ENCODE data around the gene EIF3M.

The EIF3M gene

GRCh38 chr11:32583459-32584271 is at the start of gene EIF3M:
Gene EIF3M (plus strand): TSS chr11:32583831. CDS start chr11:32583888, 57 bp downstream.
- H3K4me3 ChIP-seq (ENCODE audit: low read length) = peak within 1 kb of the TSS; percentile 87
- H3K27me3 ChIP-seq (ENCODE audit: control insufficient read depth, insufficient read depth, low read length) = no peaks in the 10 kb centered on the region
- peak within 1 kb of the TSS; percentile 87 for H3K9ac ChIP-seq (ENCODE audit: low read length)
- no peaks in the 10 kb centered on the region for H3K36me3 ChIP-seq (ENCODE audit: control insufficient read depth, insufficient read depth, low read length)
- no peaks in the 10 kb centered on the region for H3K9me3 ChIP-seq (ENCODE audit: control insufficient read depth, low read length)
- H3K4me1 ChIP-seq (ENCODE audit: control insufficient read depth, insufficient read depth, low read length) = no peaks in the 10 kb centered on the region

- Histone ChIP-seq H3K9me3 (ENCODE audit: control insufficient read depth, low read length) (no peaks in the 10 kb centered on the region), H3K9ac (ENCODE audit: low read length) (no peak overlapping the region), H3K27me3 (ENCODE audit: control insufficient read depth, insufficient read depth, low read length) (no peaks in the 10 kb centered on the region), H3K36me3 (ENCODE audit: control insufficient read depth, insufficient read depth, low read length) (no peaks in the 10 kb centered on the region), H3K4me3 (ENCODE audit: low read length) (no peak overlapping the region), H3K4me1 (ENCODE audit: control insufficient read depth, insufficient read depth, low read length) (no peaks in the 10 kb centered on the region)
These were observed 44.8 kb upstream of the EIF3M start for GRCh38 chr11:32538804-32539203.

DNA sequence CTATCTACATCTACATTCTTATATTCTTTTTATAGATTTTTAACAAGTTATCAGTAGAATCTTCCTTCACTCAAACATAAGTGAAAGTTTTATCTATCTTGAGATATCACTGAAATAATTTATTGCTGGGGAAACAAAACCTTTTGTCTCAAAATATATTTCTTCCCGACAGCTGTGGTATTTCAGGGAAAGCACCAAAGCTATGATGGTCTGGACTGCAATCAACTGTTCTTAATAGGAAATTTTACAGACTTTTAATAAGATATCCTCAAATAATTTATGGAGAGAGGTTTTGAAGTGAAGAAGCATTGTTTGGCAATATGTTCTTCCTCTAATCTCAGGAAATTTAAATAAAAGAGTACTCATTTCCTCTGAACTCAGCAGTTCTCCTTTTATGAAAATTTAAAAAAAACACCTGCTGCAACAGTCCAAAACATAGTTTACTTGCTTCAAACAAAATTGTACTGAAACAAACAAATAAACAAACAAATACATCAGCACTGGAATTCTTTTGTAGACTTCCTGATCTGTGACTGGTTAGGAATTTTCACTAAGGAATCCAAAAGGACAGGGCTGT is 33.9 kb upstream of the EIF3M start:
- no peaks in the 10 kb centered on the region for H3K9me3 ChIP-seq (ENCODE audit: control insufficient read depth, low read length)
- no peaks in the 10 kb centered on the region for H3K27me3 ChIP-seq (ENCODE audit: control insufficient read depth, insufficient read depth, low read length)
- no peak overlapping the region for H3K9ac ChIP-seq (ENCODE audit: low read length)
- no peak overlapping the region for H3K4me3 ChIP-seq (ENCODE audit: low read length)
- no peaks in the 10 kb centered on the region for H3K36me3 ChIP-seq (ENCODE audit: control insufficient read depth, insufficient read depth, low read length)
- no peaks in the 10 kb centered on the region for H3K4me1 ChIP-seq (ENCODE audit: control insufficient read depth, insufficient read depth, low read length)

DNA sequence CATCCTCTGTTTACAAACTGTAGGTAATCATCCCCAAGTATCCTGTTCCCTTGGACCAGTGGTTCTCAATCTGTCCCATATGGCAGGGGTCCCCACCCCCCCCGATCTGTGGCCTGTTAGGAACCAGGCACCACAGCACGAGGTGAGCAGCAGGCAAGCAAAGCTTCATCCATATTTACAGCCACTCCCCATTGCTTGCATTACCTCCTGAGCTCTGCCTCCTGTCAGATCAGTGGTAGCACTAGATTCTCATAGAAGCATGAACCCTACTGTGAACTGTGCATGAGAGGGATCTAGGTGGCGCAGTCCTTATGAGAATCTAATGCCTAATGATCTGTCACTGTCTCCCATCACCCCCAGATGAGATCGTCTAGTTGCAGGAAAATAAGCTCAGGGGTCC is 33.4 kb upstream of the EIF3M start:
- no peaks in the 10 kb centered on the region for H3K9me3 ChIP-seq (ENCODE audit: control insufficient read depth, low read length)
- no peaks in the 10 kb centered on the region for H3K4me1 ChIP-seq (ENCODE audit: control insufficient read depth, insufficient read depth, low read length)
- H3K4me3 ChIP-seq (ENCODE audit: low read length) = no peak overlapping the region
- H3K27me3 ChIP-seq (ENCODE audit: control insufficient read depth, insufficient read depth, low read length) = no peaks in the 10 kb centered on the region
- no peaks in the 10 kb centered on the region for H3K36me3 ChIP-seq (ENCODE audit: control insufficient read depth, insufficient read depth, low read length)
- H3K9ac ChIP-seq (ENCODE audit: low read length) = no peak overlapping the region

DNA sequence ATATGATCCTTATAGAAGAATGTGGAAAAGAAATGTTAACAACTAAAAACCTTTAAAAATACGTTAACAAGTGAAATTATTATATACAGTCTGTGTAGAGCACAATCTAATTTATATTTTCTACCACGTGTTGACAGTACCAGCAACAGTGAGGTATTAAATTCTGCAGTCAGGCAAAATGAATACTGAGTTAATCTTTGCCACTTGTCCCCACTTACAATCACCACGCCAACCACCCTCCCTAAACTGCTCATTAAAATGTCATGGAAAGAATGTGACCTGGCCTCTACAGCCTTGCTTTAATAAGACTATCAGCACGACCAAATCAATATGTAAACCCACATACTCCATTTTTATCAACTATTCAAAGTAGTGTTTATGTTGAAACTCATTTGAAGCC is 28.5 kb upstream of the EIF3M start:
- H3K27me3 ChIP-seq (ENCODE audit: control insufficient read depth, insufficient read depth, low read length) = no peaks in the 10 kb centered on the region
- H3K36me3 ChIP-seq (ENCODE audit: control insufficient read depth, insufficient read depth, low read length) = no peaks in the 10 kb centered on the region
- H3K4me1 ChIP-seq (ENCODE audit: control insufficient read depth, insufficient read depth, low read length) = no peaks in the 10 kb centered on the region
- no peaks in the 10 kb centered on the region for H3K9me3 ChIP-seq (ENCODE audit: control insufficient read depth, low read length)
- H3K9ac ChIP-seq (ENCODE audit: low read length) = no peak overlapping the region
- no peak overlapping the region for H3K4me3 ChIP-seq (ENCODE audit: low read length)

GRCh38 chr11:32555895-32556294 is 27.7 kb upstream of the EIF3M start:
- no peak overlapping the region for H3K9ac ChIP-seq (ENCODE audit: low read length)
- no peak overlapping the region for H3K4me3 ChIP-seq (ENCODE audit: low read length)
- no peaks in the 10 kb centered on the region for H3K36me3 ChIP-seq (ENCODE audit: control insufficient read depth, insufficient read depth, low read length)
- H3K27me3 ChIP-seq (ENCODE audit: control insufficient read depth, insufficient read depth, low read length) = no peaks in the 10 kb centered on the region
- no peaks in the 10 kb centered on the region for H3K4me1 ChIP-seq (ENCODE audit: control insufficient read depth, insufficient read depth, low read length)
- no peaks in the 10 kb centered on the region for H3K9me3 ChIP-seq (ENCODE audit: control insufficient read depth, low read length)

GRCh38 chr11:32561835-32562234 is 21.8 kb upstream of the EIF3M start:
- no peak overlapping the region for H3K9ac ChIP-seq (ENCODE audit: low read length)
- H3K36me3 ChIP-seq (ENCODE audit: control insufficient read depth, insufficient read depth, low read length) = no peaks in the 10 kb centered on the region
- no peak overlapping the region for H3K4me3 ChIP-seq (ENCODE audit: low read length)
- H3K27me3 ChIP-seq (ENCODE audit: control insufficient read depth, insufficient read depth, low read length) = no peaks in the 10 kb centered on the region
- no peaks in the 10 kb centered on the region for H3K9me3 ChIP-seq (ENCODE audit: control insufficient read depth, low read length)
- H3K4me1 ChIP-seq (ENCODE audit: control insufficient read depth, insufficient read depth, low read length) = no peaks in the 10 kb centered on the region

- H3K36me3 ChIP-seq (ENCODE audit: control insufficient read depth, insufficient read depth, low read length) = no peaks in the 10 kb centered on the region
- H3K4me1 ChIP-seq (ENCODE audit: control insufficient read depth, insufficient read depth, low read length) = no peaks in the 10 kb centered on the region
- no peak overlapping the region for H3K9ac ChIP-seq (ENCODE audit: low read length)
- no peaks in the 10 kb centered on the region for H3K9me3 ChIP-seq (ENCODE audit: control insufficient read depth, low read length)
- H3K4me3 ChIP-seq (ENCODE audit: low read length) = no peak overlapping the region
- H3K27me3 ChIP-seq (ENCODE audit: control insufficient read depth, insufficient read depth, low read length) = no peaks in the 10 kb centered on the region
These were observed 20.6 kb upstream of the EIF3M start for GRCh38 chr11:32562839-32563599.

GRCh38 chr11:32563600-32563959 is 20.1 kb upstream of the EIF3M start:
- no peaks in the 10 kb centered on the region for H3K4me1 ChIP-seq (ENCODE audit: control insufficient read depth, insufficient read depth, low read length)
- no peaks in the 10 kb centered on the region for H3K9me3 ChIP-seq (ENCODE audit: control insufficient read depth, low read length)
- H3K9ac ChIP-seq (ENCODE audit: low read length) = no peak overlapping the region
- no peaks in the 10 kb centered on the region for H3K36me3 ChIP-seq (ENCODE audit: control insufficient read depth, insufficient read depth, low read length)
- H3K27me3 ChIP-seq (ENCODE audit: control insufficient read depth, insufficient read depth, low read length) = no peaks in the 10 kb centered on the region
- no peak overlapping the region for H3K4me3 ChIP-seq (ENCODE audit: low read length)

DNA sequence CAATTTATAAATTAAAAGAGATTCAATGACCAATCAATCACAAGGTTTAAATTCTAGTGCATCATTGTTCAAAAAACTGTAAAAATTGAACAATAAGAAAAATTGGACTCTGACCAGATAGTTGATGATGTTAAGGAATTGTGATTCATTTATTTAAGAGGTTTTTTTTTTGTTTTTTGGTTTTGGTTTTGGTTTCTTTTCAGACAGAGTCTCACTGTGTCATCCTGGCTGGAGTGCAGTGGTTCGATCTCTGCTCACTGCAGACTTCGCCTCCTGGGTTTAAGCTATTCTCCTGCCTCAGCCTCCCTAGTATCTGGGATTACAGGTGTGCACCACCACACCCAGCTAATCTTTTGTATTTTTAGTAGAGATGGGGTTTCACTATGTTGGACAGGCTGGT is 17.1 kb upstream of the EIF3M start:
- Histone ChIP-seq H3K4me1 (ENCODE audit: control insufficient read depth, insufficient read depth, low read length) (no peaks in the 10 kb centered on the region), H3K9me3 (ENCODE audit: control insufficient read depth, low read length) (no peaks in the 10 kb centered on the region), H3K36me3 (ENCODE audit: control insufficient read depth, insufficient read depth, low read length) (no peaks in the 10 kb centered on the region), H3K27me3 (ENCODE audit: control insufficient read depth, insufficient read depth, low read length) (peaks cover 4% of the 10 kb centered on the region), H3K9ac (ENCODE audit: low read length) (no peak overlapping the region), H3K4me3 (ENCODE audit: low read length) (no peak overlapping the region)

GRCh38 chr11:32567154-32567553 is 16.5 kb upstream of the EIF3M start:
- H3K9ac ChIP-seq (ENCODE audit: low read length) = no peak overlapping the region
- peaks cover 4% of the 10 kb centered on the region for H3K27me3 ChIP-seq (ENCODE audit: control insufficient read depth, insufficient read depth, low read length)
- no peak overlapping the region for H3K4me3 ChIP-seq (ENCODE audit: low read length)
- H3K36me3 ChIP-seq (ENCODE audit: control insufficient read depth, insufficient read depth, low read length) = no peaks in the 10 kb centered on the region
- no peaks in the 10 kb centered on the region for H3K9me3 ChIP-seq (ENCODE audit: control insufficient read depth, low read length)
- no peaks in the 10 kb centered on the region for H3K4me1 ChIP-seq (ENCODE audit: control insufficient read depth, insufficient read depth, low read length)

- no peaks in the 10 kb centered on the region for H3K36me3 ChIP-seq (ENCODE audit: control insufficient read depth, insufficient read depth, low read length)
- no peaks in the 10 kb centered on the region for H3K9me3 ChIP-seq (ENCODE audit: control insufficient read depth, low read length)
- no peak overlapping the region for H3K9ac ChIP-seq (ENCODE audit: low read length)
- H3K4me3 ChIP-seq (ENCODE audit: low read length) = no peak overlapping the region
- H3K4me1 ChIP-seq (ENCODE audit: control insufficient read depth, insufficient read depth, low read length) = no peaks in the 10 kb centered on the region
- peaks cover 4% of the 10 kb centered on the region for H3K27me3 ChIP-seq (ENCODE audit: control insufficient read depth, insufficient read depth, low read length)
These were observed 14.2 kb upstream of the EIF3M start for GRCh38 chr11:32569313-32569881.

Data from mucosa of stomach (tissue), 1 donor.